Stimulated activated CD4-positive, alpha-beta T cell treated with anti-CD3 and anti-CD28 coated beads, Interleukin-12 subunit alpha, Interleukin-12 subunit beta, amount 100 ng/mL, for 24 hours (primary cell): ENCODE measurements around the gene FOXE3.

ENCODE experiments used
- DNase-seq, 2 experiments: peaks; one replicate each; pipeline ENCODE4 v3.0.0-alpha.2; 2020; ENCODE audit warnings: low read depth in 2 of 2

The FOXE3 gene

GRCh38 chr1:47405697-47406096 lies 10.4 kb upstream of the FOXE3 start:
- no peak for DNase-seq

DNA sequence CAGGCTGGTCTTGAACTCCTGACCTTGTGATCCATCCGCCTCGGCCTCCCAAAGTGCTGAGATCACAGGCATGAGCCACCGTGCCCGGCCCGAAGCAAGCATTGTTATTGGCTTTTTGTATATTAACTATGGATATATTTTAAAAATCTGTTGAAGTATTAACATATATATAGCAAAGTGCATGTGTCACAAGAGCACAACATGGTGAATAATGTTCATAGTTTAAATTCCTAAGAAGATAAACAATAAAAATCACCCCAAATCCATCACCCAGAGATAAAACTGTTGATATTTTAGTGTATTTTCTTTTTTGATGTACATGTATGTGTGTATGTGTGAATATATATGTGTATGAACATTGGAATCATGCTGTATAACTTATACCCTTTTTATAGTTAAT lies 9.1 kb upstream of the FOXE3 start:
- DNase-seq, result no peak

- no peak for DNase-seq
Measured at GRCh38 chr1:47407481-47407880, 8.6 kb upstream of the FOXE3 start.

- no peak for DNase-seq
Measured at GRCh38 chr1:47409311-47410067, 6.6 kb upstream of the FOXE3 start.

GRCh38 chr1:47410068-47410455 lies 6.0 kb upstream of the FOXE3 start:
- DNase-seq, result no peak

DNA sequence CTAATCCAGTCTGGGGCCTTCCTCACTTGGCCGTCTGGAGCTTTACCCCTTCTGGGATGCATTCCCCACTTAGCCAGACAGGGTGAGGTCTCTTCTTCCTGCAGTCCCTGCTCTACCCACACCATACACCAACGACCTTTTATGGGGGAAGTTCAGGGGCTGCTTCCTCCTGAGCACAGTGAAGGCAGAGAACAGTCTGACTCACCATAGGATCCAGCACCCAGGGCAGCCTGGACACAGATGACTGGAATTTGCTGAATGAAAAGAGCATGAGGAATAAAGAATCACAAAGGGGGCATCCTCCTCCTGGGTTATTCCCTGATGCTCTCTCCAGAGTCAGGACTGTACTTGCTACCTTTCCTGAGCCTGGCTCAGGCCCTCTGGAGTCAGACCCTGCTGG lies 4.6 kb upstream of the FOXE3 start:
- DNase-seq, result no peak

DNA sequence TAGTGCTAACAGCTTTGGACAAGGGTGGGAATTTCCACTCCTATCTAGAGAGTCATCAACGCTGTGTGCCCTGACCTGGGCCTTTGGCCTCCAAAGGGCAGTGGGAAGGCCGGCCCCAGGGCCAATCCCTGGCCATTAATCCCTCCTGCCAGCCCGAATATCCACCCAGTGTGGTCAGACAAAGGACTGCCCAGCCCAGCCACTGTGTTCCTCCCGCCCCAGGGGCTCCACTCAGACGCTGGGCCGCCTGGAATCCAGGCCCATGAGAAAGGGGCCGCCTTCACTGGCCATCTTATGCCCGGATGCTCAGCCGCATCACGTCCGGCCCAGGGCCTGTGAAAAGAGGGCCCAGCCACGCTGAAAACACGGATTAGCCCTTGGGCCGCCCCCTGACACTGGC lies 3.6 kb upstream of the FOXE3 start:
- DNase-seq, result no peak

- DNase-seq, result no peak
Measured at GRCh38 chr1:47416319-47417169, 459 bp downstream of the FOXE3 start.

GRCh38 chr1:47417170-47418044 lies 1.3 kb downstream of the FOXE3 start:
- DNase-seq, result no peak

DNA sequence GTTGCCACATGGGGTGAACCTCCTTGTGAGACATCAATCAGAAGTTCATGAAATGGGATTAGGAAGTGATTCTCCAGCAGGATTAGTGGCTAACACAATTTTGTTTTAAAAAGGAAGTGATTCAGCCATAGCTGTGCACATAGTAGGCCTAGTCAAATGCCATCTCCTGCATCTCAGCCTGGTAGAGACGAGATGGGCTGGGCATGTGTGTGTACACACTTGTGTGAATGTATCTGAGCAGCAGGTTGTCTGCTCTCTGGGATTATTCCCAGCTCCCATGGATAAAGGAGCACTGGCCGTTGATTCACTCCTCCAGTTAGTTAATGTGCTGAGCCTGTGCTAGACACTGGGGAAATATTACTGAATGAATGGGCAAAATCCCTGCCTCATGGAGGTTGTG lies 2.0 kb downstream of the FOXE3 start:
- no peak for DNase-seq

GRCh38 chr1:47418681-47419325 lies 2.7 kb downstream of the FOXE3 start:
- no peak for DNase-seq

- DNase-seq, result no peak
Measured at GRCh38 chr1:47420547-47420946, 4.5 kb downstream of the FOXE3 start.

DNA sequence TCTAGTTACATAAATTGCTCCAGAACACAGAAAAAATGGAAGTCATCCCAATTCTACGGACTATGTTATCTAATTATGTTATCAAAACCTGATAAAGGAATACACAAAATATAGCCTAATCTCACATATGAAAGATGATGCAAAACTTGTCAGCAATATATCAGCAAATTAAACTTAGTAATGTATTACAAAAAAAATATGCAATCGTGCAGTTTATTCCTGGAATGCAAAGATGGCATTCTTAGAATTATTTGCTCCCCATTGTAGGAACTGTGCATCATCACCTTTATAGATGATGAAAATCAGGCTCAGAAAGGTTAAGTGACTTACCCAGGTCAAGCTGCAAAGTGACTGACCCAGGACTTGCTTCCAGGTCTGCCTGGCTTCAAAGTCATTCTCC lies 7.8 kb downstream of the FOXE3 start:
- no peak for DNase-seq

GRCh38 chr1:47424336-47424982 lies 8.4 kb downstream of the FOXE3 start:
- DNase-seq, result no peak

DNA sequence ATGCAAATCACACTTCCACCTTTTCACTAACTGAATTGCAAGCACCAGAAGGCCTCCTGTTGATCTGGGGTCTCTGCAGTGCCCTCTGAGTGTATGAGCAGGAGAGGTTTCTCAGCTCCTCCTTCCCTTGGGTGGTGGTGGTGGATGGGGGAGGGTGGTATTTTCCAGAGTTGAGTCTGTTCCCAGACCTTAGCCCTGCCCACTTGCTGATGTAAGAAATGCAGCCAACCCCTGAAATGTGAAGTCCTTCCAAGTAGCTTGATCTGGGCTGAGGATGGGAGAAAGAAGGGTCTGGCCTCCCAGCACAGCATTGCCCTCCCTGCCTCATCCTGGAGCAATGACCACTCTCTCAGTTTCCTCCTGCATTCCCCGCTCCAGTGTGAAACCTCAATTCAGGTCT lies 15.4 kb downstream of the FOXE3 start:
- no peak for DNase-seq

DNA sequence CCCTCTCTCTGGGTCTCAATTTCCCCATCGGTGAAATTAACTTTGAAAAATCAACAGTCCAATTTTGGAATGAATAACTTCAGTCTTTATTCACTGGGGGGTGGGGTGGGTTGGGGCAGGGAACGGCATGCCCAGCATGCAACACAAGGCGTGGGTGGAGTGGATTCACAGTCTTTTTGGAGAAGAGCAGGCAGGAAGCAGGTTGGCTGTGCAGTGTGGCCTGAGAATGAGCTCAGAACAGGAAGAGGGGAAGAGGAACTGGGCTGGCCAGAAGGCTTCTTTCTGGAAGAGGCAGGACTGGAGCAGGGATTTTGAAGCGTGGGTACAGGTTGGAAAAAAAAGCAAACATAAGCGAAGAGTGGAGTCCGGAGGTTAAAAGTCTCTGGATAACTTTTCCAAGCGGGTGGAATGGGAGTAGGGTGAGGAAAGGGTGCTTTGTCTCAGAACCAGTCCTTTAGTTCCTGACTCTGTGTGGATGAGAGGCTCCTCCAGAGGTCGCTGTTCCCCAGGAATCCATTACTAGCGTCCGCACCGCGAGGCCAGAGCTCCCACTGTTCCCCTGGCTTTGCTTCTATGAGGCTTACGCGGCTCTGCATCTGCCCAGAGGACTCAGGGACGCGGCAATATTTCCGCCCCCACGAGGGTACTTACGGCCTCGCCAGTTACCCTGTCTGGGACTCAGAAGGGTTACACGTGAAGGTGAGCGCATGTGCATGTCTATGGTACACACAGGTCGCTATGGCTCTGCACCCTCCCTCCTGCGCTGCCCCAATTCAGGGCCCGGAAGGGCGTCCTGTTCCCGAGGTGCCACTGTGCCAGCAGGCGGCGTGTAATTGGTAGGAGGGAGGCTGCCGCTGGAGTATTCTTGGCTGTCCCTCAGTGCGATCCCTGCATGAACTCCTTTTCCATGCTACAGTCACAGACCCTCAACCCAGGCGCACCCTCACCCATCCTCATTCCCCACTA lies 16.3 kb downstream of the FOXE3 start:
- DNase-seq, result peak in 1 of 2 experiments; percentile 61

DNA sequence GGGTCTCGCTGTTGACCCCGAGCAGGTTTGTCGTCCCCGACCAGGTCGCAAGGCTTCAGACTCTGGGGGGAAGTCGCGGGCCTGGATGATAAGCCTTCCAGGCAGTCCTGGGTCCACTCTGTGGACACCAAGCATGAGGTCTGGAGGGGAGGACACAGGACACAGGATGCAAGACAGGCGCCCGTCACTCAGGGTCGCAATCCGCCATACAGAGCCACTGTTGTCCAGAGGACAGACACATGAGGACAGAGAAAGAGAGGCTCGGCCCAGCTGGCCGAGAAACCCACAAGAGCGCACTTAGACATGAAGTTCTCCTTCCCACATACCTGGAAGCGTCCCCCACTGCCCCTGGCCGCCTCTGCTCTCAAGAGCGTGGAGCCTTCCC lies 16.9 kb downstream of the FOXE3 start:
- no peak for DNase-seq

DNA sequence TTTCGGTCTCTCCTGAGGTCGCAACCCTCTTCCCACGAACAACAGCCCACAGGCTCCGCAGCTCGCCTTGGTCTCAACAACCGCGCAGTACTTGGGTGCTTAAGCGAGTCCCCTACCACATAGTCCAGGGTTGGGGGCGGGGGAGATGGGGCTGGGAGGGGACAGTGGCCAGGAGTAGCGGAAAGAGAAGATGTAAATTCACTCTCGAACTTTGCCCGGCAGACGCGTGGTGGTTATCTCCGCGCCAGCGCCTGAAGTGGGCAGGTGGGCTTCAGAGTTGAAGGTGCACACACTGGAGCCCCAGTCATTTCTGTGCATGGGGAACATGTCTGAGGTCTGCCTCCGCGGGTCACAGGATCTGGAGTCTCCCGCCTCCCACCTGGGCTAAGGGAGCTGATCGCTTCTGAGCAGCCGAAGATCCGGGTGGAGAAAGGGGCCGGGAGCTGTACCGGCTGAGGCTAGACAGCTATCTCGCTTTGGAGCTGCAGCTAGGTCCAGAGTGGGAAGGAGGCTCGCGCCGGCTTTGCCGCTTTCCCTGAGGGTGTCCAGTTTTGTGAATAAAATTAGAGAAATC lies 17.5 kb downstream of the FOXE3 start:
- no peak for DNase-seq

GRCh38 chr1:47434051-47434842 lies 18.2 kb downstream of the FOXE3 start:
- no peak for DNase-seq
